Left kidney (tissue), 2 donors: ENCODE measurements around the gene CREB5. TPM values are rescaled to one million over a fixed set of nuclear protein-coding genes. Genes with fewer than 3 reads are reported as not detected.

ENCODE experiments used
- DNase-seq: peaks from one replicate; pipeline ENCODE4 v3.0.0-alpha.2; 2013
- polyA plus RNA-seq: library from polyadenylated mRNA; unstranded; fragments of 120-200 nt; gene quantifications from one replicate; pipeline ENCODE4 v1.2.1, GENCODE V29; 2013; ENCODE audit not compliant: insufficient read length

The CREB5 gene
- polyA plus RNA-seq, 1 donor: 14.6 TPM

DNA sequence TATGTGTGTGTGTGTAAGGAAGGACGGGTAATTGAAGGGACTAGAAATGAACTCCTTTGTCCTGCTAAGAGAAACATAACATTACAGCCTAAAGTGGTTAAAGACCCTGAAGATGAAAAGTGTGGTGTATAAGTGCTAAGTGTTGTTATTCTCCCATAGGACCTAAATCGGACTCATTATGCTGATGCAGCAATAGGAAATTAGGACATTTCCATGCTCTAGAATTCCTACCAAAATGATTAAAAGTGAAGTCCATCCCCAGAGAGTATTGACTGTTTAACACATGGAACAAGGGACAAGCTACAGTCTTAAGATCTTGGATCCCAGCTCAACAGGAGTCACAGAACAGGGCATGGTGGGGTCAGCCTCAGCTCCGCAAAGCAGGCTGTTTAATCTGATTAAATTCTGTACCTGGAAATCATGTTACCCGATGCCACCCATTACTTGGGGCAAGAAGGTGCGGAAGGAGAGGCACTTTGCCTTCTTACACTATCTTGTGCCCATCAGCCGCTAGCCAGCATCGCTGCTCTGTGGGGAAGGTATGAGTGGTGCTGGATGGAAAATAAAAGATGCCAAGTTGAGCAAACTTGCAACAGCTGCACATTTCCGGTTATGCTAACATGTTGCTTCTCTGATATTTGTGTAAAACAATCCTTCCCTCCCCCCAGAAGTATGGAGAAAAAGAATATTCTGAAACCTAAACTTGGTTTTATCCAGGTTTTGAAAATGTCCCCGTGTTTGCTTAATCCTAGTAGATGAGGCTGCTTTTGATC lies 100.5 kb downstream of the CREB5 start:
- no peak for DNase-seq

- no peak for DNase-seq
Measured at GRCh38 chr7:28516390-28517172, 104.3 kb downstream of the CREB5 start.

DNA sequence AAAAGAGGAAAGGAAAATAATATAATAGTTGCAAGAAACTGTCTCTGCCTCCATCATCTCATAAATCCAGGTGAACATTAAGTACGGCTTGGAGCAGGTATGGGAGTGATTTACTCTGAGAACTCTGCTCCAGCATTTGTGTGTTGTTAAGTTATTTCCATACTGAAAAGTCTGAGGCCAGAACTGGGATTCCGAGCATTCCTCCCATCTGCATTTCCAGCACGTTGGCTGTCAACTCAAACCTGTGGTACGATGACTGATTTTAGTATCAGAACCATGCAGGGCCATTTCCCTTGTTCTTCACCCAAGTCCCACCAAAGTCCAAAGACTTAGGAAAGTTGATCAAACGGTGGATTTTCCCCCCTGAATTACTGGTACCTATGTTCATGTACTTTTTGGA lies 104.9 kb downstream of the CREB5 start:
- DNase-seq: no peak

DNA sequence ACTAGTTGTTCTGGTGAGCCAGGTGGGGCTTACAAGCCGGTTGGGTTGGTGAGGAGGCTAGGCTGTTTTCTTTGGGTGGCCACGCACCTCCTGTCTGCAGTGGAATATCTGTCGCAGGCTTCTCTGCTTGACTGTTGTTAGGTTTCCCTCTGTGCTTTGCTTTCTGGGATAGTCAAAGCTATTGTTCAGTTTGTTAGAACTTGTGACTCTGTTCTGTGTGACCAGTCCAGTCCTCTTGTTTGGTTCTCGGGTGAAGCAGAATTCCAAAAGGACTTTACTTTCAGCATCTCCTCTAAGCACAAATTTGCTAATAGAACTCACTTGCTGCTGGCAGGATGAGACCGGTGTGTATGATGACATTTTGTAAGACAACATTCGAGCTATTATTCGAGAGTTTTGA lies 105.3 kb downstream of the CREB5 start:
- no peak for DNase-seq

GRCh38 chr7:28520074-28521015 lies 108.0 kb downstream of the CREB5 start:
- no peak for DNase-seq

DNA sequence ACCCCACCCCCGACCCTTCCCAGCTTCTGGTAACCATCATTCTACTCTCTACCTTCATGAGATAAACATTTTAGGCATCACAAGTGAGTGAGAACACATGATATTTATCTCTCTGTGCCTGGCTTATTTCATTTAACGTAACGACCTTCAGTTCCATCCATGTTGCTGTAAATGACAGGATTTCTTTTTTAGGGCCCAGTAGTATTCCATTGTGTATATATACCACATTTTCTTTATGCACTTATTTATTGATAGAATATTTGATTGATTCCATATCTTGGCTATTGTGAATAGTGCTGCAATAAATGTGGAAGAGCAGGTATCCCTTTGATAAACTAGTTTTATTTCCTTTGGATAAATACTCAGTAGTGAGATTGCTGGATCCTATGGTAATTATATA lies 112.7 kb downstream of the CREB5 start:
- no peak for DNase-seq

GRCh38 chr7:28528899-28529298 lies 116.6 kb downstream of the CREB5 start:
- no peak for DNase-seq

DNA sequence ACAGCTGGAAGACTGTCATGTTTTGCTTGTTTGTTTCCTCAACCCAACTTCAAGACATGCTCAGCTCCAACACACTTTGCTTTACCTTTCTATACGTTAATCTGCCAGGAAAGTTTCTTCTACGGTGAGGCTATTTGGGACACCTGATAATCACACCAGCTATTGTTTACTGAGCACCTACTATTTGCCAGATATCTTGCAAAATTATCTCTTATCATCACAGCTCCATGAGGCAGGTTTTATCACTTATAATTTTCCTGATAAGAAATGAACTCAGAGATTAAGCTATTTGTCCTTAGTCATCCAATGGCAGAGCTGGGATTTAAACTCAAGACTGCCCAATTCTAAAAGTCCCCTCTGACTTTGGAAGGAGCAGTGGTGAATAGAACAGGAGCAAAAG lies 117.4 kb downstream of the CREB5 start:
- DNase-seq: no peak

GRCh38 chr7:28530175-28530802 lies 118.0 kb downstream of the CREB5 start:
- DNase-seq: peak; percentile 49

DNA sequence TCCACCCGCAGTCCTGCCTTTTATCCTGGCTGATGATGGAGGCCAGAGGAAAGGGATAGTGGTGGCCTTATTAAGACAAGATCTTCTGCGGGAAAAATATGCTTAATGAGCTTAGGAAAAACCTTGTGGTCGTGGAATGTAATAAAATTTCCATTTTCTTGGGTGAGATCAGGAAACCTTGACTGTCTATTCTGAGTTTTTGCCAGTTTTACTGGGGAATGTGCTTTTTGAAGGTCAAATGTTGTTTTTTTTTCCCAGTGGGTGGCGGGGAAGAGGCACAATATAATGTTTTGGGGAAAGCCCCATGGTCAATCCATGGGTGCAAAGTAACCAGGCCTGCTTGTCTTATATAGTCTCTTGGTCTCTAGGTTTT lies 118.5 kb downstream of the CREB5 start:
- no peak for DNase-seq

GRCh38 chr7:28531291-28531690 lies 119.0 kb downstream of the CREB5 start:
- no peak for DNase-seq

DNA sequence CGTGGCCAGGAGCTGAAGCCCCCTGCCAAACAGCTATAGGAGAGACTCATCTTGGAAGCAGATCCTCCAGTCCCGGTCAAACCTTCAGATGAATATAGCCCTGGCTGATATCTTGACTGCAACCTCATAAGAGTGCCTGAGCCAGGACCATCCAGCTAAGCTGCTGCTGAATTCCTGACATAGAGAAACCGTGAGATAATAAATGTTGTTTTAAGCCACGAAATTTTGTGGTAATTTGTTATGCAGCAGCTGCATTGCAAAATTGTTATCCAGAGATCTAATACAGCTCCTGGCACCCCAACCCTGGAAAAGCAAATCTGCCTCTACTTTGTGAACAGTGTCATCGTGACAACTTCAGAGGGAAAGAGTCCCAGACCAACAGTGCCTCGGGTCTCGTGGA lies 119.9 kb downstream of the CREB5 start:
- DNase-seq: no peak

GRCh38 chr7:28533267-28533666 lies 120.9 kb downstream of the CREB5 start:
- no peak for DNase-seq

DNA sequence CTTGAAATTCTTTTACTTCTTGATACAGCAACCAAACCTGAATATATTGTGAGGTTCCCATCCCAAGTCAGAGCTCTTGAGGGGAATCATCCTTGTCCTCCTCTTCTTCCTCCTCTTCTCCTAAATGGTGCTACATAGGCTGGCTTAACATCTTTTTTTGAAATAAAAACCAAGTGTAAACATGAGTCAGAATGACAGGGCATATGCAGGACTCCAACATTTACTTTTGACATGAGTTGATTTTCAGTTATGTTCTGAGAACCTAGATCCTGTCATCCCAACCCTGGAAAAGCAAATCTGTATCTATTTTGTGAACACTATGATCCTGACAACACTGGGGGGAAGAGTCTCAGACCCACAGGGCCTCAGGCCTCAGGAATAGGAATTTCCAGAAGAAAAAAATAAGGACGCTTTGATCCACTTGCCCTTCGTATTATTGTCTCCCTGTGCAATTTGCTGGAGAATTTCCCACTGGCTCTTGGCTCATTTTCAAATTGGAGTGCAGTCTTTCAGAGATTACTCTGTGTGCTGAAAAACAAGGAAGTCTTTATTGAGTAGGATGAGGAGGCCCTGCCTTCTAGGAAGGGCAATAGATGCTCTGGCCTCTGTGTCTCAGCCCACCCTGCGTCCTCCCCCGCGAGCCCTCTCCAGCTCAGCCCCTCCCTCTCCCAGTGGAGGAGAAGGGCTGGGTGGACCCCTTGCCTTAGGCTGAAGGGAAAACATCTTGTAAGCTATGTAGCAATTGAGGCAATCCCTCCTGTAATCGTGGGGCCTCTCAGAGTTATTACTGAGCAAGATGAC lies 121.6 kb downstream of the CREB5 start:
- no peak for DNase-seq

DNA sequence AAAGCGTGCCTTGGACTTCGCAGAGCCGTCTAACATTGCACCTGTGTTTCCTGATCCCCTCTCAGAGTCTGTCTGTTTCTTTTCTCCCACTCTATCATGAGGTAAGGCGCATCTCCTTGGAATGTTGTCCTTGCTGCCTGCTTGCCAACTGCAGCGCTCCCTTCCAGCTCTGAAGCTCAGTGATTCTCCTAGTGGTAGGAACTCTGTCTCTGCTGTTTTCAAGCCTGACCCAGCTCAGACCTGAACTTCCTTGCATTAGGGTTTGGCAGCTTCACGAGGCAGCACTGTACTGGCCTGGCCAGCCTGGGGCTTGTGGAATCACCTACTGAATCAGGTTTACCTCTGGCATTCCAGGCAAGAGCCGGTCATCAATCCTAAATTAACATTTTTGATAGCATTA lies 123.9 kb downstream of the CREB5 start:
- DNase-seq: no peak

- DNase-seq: no peak
Measured at GRCh38 chr7:28539289-28539981, 127.1 kb downstream of the CREB5 start.

DNA sequence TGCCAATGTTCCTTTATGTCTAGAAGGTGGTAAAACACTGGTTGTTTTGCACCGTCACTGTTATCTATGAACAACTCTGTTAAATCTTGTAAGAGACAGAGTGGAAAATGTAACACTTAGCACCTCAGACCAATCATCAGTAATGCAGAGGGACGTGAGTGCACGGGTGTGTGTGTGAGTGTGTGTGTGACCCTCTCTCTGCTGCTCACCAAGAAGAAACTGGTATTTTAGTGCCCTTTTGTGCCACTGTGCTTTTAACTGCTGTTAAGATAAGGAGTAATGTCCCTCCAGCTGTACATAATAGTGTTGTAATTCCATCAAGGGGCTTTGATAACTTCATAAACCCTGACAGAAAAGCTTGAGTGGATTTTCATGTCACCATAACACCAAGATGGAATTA lies 130.1 kb downstream of the CREB5 start:
- DNase-seq: no peak

DNA sequence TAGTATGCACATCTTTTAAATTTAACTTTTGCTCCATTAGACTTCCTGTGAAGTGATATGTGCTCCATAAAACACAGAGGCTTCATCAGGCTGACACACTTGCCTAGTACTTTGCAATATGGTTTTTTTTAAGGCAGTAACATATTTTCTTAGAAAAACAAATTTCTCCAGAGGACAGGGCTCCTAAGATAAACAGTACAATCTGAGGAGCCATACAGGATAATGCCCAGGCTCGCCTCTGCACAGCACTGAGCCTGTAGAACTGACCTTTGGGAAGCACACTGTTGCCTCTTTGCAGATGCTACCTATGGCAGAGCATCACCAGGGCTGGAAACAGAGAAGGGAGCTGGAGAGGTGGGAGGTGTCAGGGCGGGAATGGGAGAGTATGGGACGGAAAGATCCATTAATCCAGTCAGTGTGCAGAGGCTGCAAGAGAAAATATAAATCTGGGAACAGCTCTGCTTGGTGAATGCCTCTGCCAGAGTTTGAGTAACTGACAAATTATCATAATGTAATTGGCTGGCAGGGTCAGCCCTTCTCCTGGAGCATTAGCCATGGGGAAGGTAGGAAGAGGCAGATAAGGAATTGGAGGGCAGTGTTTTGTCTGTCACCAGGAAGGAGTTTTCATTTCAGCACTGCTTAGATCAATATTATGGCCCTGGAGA lies 132.3 kb downstream of the CREB5 start:
- no peak for DNase-seq

DNA sequence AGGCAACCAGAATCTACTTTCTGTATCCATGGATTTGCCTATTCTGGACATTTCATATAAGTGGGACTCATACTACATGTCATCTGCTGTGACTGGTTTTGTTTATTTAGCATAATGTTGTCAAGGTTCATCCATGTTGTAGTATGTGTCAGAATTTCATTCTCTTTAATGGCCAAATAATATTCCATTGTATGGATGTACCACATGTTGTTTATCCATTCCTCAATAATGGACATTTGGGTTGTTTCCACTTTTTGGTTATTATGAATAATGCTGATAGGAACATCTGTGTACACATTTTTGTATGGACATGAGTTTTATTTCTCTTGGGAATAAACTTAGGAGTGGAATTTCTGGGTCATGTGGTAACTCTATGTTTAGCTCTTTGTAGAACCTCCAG lies 133.7 kb downstream of the CREB5 start:
- no peak for DNase-seq

DNA sequence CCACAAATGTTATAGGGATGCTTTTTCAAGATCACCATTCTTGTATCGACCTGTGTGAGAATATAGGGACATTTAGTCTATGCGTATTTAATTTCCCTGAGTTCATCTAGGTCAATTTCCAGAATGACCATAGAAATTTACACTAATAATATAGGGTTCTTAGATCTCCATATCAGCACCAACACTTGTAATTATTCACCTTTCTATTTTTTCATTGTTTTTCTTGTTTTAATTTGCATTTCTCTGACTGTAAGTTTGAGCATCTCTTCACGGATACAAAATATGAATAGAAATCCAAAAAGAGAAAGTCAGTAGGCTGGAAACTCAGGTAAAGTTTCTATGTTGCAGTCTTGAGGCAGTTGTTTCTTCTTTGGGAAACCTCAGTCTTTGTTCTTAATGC lies 134.8 kb downstream of the CREB5 start:
- DNase-seq: no peak
